ENCODE data around the gene SLC30A1. TPM values are rescaled to one million over a fixed set of nuclear protein-coding genes. Genes with fewer than 3 reads are reported as not detected.
A peak's percentile ranks its signal among the peaks of the same experiment; 100 is the strongest.

The SLC30A1 gene
- total and polyA plus RNA-seq, 2 of the 13 experiments (the other 11 are each of a cell fraction or from before 2014, with no cell fraction given), result 5.9 to 24.4 TPM

DNA sequence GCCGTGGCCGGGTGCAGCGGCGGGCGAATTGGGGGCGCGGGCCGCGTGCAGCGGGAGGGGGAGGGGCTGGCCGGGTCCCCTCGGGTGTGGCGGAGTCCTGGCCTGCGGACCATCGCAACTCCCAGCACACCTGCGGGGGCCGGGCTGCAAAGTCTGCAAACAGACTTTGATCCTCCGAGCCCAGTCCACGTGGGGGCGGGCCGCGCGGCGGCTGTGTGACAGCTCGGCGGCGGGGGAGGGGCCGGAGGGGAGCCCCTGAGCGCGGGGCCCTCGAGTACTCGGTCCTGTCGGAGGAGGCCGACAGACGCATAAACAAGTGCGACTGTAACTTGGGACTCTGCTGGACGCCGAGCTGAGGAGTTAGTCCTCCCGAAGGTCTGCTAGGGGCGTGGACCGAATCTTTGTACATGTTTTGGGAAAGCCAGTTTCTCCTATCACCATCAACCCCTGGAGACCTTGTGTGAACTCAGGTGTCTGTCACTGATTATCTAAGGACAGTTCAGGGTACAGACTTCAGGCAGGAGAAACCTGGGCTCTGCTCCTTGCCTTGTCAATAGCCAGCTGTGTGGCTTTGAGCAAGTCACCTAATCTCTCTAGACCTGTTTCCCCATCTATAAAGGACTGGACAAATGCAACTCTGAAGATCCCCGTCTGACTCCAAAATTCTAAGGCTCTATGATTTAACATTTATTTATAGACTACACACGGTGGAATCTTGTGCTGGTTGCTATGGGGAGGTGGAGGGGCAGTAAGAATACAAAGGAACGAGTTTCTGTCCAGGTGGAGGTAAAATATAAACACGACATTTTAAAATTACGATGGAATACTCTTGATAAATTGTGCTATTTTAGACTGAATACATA is 710 bp upstream of the SLC30A1 start (continued):
- no peak for TF ChIP-seq FUBP1 (CRISPR knock-in tag; IDR thresholded peaks at IDR 0.05; ENCODE audit: borderline replicate concordance)
- no peak for TF ChIP-seq CSRNP1 (CRISPR knock-in tag; IDR thresholded peaks at IDR 0.05)
- peak; percentile 89 for TF ChIP-seq MYC (CRISPR knock-in tag; IDR thresholded peaks at IDR 0.05; ENCODE audit: borderline replicate concordance)
- TF ChIP-seq, protein P1, sequence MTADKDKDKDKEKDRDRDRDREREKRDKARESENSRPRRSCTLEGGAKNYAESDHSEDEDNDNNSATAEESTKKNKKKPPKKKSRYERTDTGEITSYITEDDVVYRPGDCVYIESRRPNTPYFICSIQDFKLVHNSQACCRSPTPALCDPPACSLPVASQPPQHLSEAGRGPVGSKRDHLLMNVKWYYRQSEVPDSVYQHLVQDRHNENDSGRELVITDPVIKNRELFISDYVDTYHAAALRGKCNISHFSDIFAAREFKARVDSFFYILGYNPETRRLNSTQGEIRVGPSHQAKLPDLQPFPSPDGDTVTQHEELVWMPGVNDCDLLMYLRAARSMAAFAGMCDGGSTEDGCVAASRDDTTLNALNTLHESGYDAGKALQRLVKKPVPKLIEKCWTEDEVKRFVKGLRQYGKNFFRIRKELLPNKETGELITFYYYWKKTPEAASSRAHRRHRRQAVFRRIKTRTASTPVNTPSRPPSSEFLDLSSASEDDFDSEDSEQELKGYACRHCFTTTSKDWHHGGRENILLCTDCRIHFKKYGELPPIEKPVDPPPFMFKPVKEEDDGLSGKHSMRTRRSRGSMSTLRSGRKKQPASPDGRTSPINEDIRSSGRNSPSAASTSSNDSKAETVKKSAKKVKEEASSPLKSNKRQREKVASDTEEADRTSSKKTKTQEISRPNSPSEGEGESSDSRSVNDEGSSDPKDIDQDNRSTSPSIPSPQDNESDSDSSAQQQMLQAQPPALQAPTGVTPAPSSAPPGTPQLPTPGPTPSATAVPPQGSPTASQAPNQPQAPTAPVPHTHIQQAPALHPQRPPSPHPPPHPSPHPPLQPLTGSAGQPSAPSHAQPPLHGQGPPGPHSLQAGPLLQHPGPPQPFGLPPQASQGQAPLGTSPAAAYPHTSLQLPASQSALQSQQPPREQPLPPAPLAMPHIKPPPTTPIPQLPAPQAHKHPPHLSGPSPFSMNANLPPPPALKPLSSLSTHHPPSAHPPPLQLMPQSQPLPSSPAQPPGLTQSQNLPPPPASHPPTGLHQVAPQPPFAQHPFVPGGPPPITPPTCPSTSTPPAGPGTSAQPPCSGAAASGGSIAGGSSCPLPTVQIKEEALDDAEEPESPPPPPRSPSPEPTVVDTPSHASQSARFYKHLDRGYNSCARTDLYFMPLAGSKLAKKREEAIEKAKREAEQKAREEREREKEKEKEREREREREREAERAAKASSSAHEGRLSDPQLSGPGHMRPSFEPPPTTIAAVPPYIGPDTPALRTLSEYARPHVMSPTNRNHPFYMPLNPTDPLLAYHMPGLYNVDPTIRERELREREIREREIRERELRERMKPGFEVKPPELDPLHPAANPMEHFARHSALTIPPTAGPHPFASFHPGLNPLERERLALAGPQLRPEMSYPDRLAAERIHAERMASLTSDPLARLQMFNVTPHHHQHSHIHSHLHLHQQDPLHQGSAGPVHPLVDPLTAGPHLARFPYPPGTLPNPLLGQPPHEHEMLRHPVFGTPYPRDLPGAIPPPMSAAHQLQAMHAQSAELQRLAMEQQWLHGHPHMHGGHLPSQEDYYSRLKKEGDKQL (CRISPR knock-in tag; IDR thresholded peaks at IDR 0.05; ENCODE audit: low read depth), result no peak
- peak; percentile 83; the same call in 1 of the 2 replicates for TF ChIP-seq HDAC1 (CRISPR knock-in tag; IDR thresholded peaks at IDR 0.05)
- TF ChIP-seq ZNF597 (CRISPR knock-in tag; IDR thresholded peaks at IDR 0.05), result no peak
- no peak for TF ChIP-seq RNF2 (conservative IDR thresholded peaks at IDR 0.05; ENCODE audit: low read depth)
- TF ChIP-seq ZNF496 (CRISPR knock-in tag; IDR thresholded peaks at IDR 0.05; ENCODE audit: insufficient replicate concordance), result no peak
- TF ChIP-seq NR2F6 (IDR thresholded peaks at IDR 0.05), result no peak
- TF ChIP-seq NR2F6 (CRISPR knock-in tag; IDR thresholded peaks at IDR 0.05), result no peak
- 0 out of 2 replicates have a peak, but pooled peaks have one; percentile 27 for TF ChIP-seq ZBTB4 (CRISPR knock-in tag; IDR thresholded peaks at IDR 0.05; ENCODE audit: borderline replicate concordance)
- peak; percentile 36; the same call in 1 of the 2 replicates for TF ChIP-seq CBX5 (CRISPR knock-in tag; IDR thresholded peaks at IDR 0.05; ENCODE audit: borderline replicate concordance)
- TF ChIP-seq HNRNPL (IDR thresholded peaks at IDR 0.05; ENCODE audit: low read depth, low read length), result no peak
- TF ChIP-seq ZNF180 (CRISPR knock-in tag; IDR thresholded peaks at IDR 0.05; ENCODE audit: borderline replicate concordance, low read depth), result no peak

All from HepG2 (cell line).